H1 (cell line): ENCODE results near the gene BRK1.

Experiments
- CTCF ChIP-seq, 3 experiments: IDR thresholded peaks; 1 replicate in 2 of 3; 2 replicates in 1 of 3; pipeline versions ENCODE4 v1.5.1 to v1.6.1; 2011; ENCODE audit warnings: low read length in 3 of 3, mild to moderate bottlenecking in 3 of 3, inconsistent platforms in 2 of 3, low read depth in 1 of 3, moderate library complexity in 1 of 3; ENCODE audit not compliant: insufficient read depth in 1 of 3; ENCODE audit errors: control extremely low read depth in 1 of 3
- POLR2A ChIP-seq, 2 experiments: IDR thresholded peaks; 1 replicate in 1 of 2; 2 replicates in 1 of 2; pipeline ENCODE4 v1.6.1; 2011; ENCODE audit warnings: low read depth in 2 of 2, low read length in 2 of 2, mild to moderate bottlenecking in 2 of 2; ENCODE audit errors: control extremely low read depth in 1 of 2
- POLR2AphosphoS5 ChIP-seq: IDR thresholded peaks from 2 replicates; pipeline ENCODE4 v1.6.1; 2011; ENCODE audit warnings: low read depth, low read length
- RXRA ChIP-seq: IDR thresholded peaks from 2 replicates; pipeline ENCODE4 v1.6.1; 2011; ENCODE audit warnings: low read depth, mild to moderate bottlenecking, low read length, moderate library complexity; ENCODE audit not compliant: insufficient read depth
- SIN3A ChIP-seq, 2 experiments: IDR thresholded peaks in 1 of 2; conservative IDR thresholded peaks in 1 of 2; 2 replicates each; pipeline ENCODE4 v1.6.1; 2011 to 2012; ENCODE audit warnings: low read length in 2 of 2, improper control_type of control experiment in 1 of 2, low read depth in 1 of 2, mild to moderate bottlenecking in 1 of 2
- TAF1 ChIP-seq: IDR thresholded peaks from 2 replicates; pipeline ENCODE4 v1.6.1; 2011; ENCODE audit warnings: mild to moderate bottlenecking, low read depth, low read length
- TBP ChIP-seq: IDR thresholded peaks from 2 replicates; pipeline ENCODE4 v1.6.1; 2011; ENCODE audit warnings: low read depth, low read length, improper control_type of control experiment

- TF ChIP-seq CTCF (IDR thresholded peaks at IDR 0.05; ENCODE audit: control extremely low read depth in 1 of 3, insufficient read depth in 1 of 3, low read depth in 1 of 3, low read length in 3 of 3) (no peak), SIN3A (conservative IDR thresholded peaks at IDR 0.05 in 1 of 2, IDR thresholded peaks at IDR 0.05 in 1 of 2; ENCODE audit: low read depth in 1 of 2, low read length in 2 of 2) (no peak), POLR2AphosphoS5 (no peak), TBP (no peak), TAF1 (no peak), POLR2A (IDR thresholded peaks at IDR 0.05; ENCODE audit: control extremely low read depth in 1 of 2, low read depth in 2 of 2, low read length in 2 of 2) (no peak), RXRA (no peak)
These were observed 624 bp downstream of the BRK1 start for GRCh38 chr3:10116138-10116460.
